Spleen (tissue), 7 donors: ENCODE results near the gene LRRC37B.
"Not testable (repeated sequence)": the region's sequence is repeated elsewhere in the genome, so short reads cannot be mapped to it uniquely, and the experiment has no call there.

Source experiments
- POLR2A ChIP-seq, 3 donors: fragments of 450-650 bp; IDR thresholded peaks; one replicate each; pipeline ENCODE4 v1.5.1; 2017; ENCODE audit warnings: antibody characterized with exemption in 3 of 3, mild to moderate bottlenecking in 1 of 3
- POLR2AphosphoS5 ChIP-seq, 3 donors: sonication (generic); formaldehyde crosslinking; IDR thresholded peaks; one replicate each; pipeline ENCODE4 v1.5.1; 2017; ENCODE audit warnings: antibody characterized with exemption in 3 of 3
- TF ChIP-seq, protein P1 (sequence below), 11 experiments: fragments of 200-600 bp in 7 of 11; fragments of 450-650 bp in 4 of 11; sonication (generic) in 4 of 11; IDR thresholded peaks in 8 of 11; conservative IDR thresholded peaks in 3 of 11; 1 replicate in 7 of 11; 2 replicates in 4 of 11; pipeline versions ENCODE4 v1.4.0 to v1.8.0; 2016 to 2021; ENCODE audit warnings: antibody characterized with exemption in 11 of 11, inconsistent platforms in 4 of 11, mild to moderate bottlenecking in 1 of 11
- donor health status: DM: no; HTN: no; CAD: no; lungs with moderate emphysema.
- donor health status: DM: no; HTN: no; CAD: no.
- donor health status: DM: no; HTN: no; CAD: no.

DNA sequence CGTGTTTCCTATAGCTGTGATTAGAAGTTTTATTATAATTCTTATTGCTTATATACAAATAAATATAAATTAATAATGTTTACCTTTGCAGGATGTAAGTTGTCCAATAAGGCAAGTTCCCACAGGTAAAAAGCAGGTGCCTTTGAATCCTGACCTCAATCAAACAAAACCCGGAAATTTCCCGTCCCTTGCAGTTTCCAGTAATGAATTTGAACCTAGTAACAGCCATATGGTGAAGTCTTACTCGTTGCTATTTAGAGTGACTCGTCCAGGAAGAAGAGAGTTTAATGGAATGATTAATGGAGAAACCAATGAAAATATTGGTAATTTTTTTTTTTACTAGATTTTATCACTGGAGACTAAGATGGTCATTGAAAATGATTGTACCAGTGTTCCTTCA is 31.8 kb upstream of the LRRC37B start:
- not testable (repeated sequence) for TF ChIP-seq POLR2A, POLR2AphosphoS5 (IDR thresholded peaks at IDR 0.05)
- TF ChIP-seq, protein P1, sequence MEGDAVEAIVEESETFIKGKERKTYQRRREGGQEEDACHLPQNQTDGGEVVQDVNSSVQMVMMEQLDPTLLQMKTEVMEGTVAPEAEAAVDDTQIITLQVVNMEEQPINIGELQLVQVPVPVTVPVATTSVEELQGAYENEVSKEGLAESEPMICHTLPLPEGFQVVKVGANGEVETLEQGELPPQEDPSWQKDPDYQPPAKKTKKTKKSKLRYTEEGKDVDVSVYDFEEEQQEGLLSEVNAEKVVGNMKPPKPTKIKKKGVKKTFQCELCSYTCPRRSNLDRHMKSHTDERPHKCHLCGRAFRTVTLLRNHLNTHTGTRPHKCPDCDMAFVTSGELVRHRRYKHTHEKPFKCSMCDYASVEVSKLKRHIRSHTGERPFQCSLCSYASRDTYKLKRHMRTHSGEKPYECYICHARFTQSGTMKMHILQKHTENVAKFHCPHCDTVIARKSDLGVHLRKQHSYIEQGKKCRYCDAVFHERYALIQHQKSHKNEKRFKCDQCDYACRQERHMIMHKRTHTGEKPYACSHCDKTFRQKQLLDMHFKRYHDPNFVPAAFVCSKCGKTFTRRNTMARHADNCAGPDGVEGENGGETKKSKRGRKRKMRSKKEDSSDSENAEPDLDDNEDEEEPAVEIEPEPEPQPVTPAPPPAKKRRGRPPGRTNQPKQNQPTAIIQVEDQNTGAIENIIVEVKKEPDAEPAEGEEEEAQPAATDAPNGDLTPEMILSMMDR (IDR thresholded peaks at IDR 0.05 in 8 of 11, conservative IDR thresholded peaks at IDR 0.05 in 3 of 11) = not testable (repeated sequence)
